HCT116 (cell line): Measurements from ENCODE around the gene ANO4.

Experiments
- EZH2 ChIP-seq: fragments of 200-600 bp; sonication (generic); IDR thresholded peaks from 2 replicates; pipeline ENCODE4 v1.6.1; 2017; ENCODE audit warnings: antibody characterized with exemption, mixed run types
- EZH2phosphoT487 ChIP-seq: fragments of 200-600 bp; IDR thresholded peaks from 2 replicates; pipeline ENCODE4 v1.6.1; 2018; ENCODE audit warnings: antibody characterized with exemption, borderline replicate concordance
- JUND ChIP-seq: IDR thresholded peaks from 2 replicates; pipeline ENCODE4 v1.6.1; 2012
- POLR2A ChIP-seq: IDR thresholded peaks from 2 replicates; pipeline ENCODE4 v1.7.0; 2011; ENCODE audit warnings: borderline replicate concordance; ENCODE audit not compliant: insufficient read depth, insufficient read length; ENCODE audit errors: extremely low read depth
- SIN3A ChIP-seq: IDR thresholded peaks from 2 replicates; pipeline ENCODE4 v1.6.1; 2012; ENCODE audit warnings: low read depth
- SP1 ChIP-seq: IDR thresholded peaks from 2 replicates; pipeline ENCODE4 v1.6.1; 2012; ENCODE audit warnings: low read depth
- SRF ChIP-seq: IDR thresholded peaks from 2 replicates; pipeline ENCODE4 v1.6.1; 2012; ENCODE audit warnings: low read depth
- YY1 ChIP-seq: IDR thresholded peaks from 2 replicates; pipeline ENCODE4 v1.6.1; 2011; ENCODE audit warnings: low read length, low read depth, moderate library complexity, mild to moderate bottlenecking; ENCODE audit not compliant: insufficient replicate concordance; ENCODE audit errors: extremely low read depth
- ZNF274 ChIP-seq: fragments of 200-500 bp; sonication (Bioruptor generic); IDR thresholded peaks from 2 replicates; pipeline ENCODE4 v1.6.1; 2014; ENCODE audit warnings: mild to moderate bottlenecking, low read depth, low read length, inconsistent platforms
- TF ChIP-seq, protein P1 (sequence below), 3 experiments: fragments of 200-600 bp in 1 of 3; sonication (generic) in 1 of 3; IDR thresholded peaks in 2 of 3; conservative IDR thresholded peaks in 1 of 3; 2 replicates each; pipeline ENCODE4 v1.5.1; 2012 to 2017; ENCODE audit warnings: low read depth in 2 of 3, low read length in 2 of 3, antibody characterized with exemption in 1 of 3, borderline replicate concordance in 1 of 3, control low read depth in 1 of 3, mild to moderate bottlenecking in 1 of 3, mixed read lengths in 1 of 3, mixed run types in 1 of 3, moderate library complexity in 1 of 3; ENCODE audit not compliant: insufficient read depth in 1 of 3

DNA sequence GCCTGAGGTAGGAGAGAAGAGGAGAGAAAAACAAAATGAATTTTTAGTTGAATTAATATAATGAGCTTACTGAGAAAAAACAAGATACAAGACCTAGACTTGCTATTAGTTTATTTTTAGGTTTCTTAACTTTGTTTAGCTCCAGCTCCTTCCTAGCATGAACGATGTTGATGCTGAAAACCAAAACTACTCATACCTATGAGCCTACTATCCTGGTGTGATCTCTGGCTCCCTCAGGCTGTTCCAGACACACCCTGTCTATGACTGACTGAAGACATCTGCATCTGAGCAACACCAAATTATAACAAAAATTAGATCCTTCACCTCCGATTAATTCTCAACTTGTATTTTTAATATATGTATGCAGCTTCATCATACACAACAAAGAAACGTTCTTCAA is 225.1 kb downstream of the ANO4 start:
- TF ChIP-seq, protein P1, sequence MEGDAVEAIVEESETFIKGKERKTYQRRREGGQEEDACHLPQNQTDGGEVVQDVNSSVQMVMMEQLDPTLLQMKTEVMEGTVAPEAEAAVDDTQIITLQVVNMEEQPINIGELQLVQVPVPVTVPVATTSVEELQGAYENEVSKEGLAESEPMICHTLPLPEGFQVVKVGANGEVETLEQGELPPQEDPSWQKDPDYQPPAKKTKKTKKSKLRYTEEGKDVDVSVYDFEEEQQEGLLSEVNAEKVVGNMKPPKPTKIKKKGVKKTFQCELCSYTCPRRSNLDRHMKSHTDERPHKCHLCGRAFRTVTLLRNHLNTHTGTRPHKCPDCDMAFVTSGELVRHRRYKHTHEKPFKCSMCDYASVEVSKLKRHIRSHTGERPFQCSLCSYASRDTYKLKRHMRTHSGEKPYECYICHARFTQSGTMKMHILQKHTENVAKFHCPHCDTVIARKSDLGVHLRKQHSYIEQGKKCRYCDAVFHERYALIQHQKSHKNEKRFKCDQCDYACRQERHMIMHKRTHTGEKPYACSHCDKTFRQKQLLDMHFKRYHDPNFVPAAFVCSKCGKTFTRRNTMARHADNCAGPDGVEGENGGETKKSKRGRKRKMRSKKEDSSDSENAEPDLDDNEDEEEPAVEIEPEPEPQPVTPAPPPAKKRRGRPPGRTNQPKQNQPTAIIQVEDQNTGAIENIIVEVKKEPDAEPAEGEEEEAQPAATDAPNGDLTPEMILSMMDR (IDR thresholded peaks at IDR 0.05 in 2 of 3, conservative IDR thresholded peaks at IDR 0.05 in 1 of 3; ENCODE audit: borderline replicate concordance in 1 of 3, insufficient read depth in 1 of 3, low read depth in 2 of 3, low read length in 2 of 3) = no peak
- no peak for TF ChIP-seq POLR2A
- no peak for TF ChIP-seq JUND
- no peak for TF ChIP-seq SP1
- no peak for TF ChIP-seq SRF
- TF ChIP-seq ZNF274 = no peak
- no peak for TF ChIP-seq EZH2phosphoT487
- no peak for TF ChIP-seq SIN3A
- no peak for TF ChIP-seq EZH2
- no peak for TF ChIP-seq YY1
